HG03135 (cell line): Measurements from ENCODE around the gene RBCK1.

Experiments used
- ATAC-seq: cut with Tn5 transposase; IDR thresholded peaks from one replicate; pipeline ENCODE4 v1.9.1; 2021; ENCODE audit warnings: mild to moderate bottlenecking, moderate library complexity; ENCODE audit not compliant: unreplicated experiment

The RBCK1 gene

DNA sequence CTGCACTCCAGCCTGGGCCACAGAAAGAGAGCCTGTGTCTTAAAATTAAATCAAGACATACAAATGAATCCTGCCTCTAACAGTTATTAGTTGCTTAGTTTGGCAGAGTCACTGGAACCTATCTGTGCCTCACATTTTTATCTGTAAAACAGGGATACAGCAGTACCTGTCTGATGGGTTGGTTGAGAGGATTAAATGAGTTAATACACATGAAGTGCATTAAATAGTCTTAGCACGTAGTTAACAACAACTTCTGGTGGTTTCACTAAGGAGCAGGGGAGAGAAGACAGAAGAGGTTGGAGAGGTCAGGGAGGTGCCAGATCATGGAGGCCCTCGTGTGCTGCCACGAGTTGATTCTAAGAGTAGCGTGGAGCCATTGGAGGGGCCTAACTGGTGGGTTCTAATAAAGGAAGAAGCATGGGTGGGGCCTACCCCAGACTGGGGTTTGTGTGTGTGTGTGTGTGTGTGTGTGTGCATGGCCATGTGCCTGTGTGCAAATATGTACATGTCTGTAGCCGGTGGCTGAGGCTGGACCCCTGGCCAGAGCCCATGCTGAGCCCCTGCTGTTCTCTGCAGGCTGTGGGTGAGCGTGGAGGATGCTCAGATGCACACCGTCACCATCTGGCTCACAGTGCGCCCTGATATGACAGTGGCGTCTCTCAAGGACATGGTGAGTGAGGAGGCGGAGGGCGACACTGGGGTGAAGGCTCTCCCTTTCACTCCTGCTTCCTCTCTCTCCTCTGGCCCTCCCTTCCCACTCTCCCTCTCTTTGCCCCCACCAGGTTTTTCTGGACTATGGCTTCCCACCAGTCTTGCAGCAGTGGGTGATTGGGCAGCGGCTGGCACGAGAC lies 9.1 kb downstream of the RBCK1 start:
- ATAC-seq, result no peak

DNA sequence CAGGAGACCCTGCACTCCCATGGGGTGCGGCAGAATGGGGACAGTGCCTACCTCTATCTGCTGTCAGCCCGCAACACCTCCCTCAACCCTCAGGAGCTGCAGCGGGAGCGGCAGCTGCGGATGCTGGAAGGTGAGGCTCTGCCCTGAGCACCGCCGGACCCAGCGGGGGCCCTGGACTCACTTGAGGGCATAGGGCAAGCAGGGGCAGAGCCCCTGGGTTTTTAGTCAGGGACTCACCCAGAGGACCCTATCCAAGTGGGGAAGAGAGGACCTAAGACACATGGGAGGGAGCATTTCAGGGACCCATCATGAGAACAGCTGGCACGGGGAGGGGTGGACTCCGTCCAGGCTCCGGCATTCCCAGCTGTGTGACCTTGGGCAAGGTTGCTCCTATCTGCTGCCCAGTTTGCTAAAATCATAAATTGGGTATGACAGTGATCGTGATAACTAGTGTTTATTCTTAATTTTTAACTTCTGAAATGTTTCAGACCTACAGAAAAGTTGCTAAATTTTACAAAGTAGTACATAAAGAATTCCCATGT lies 9.8 kb downstream of the RBCK1 start:
- no peak for ATAC-seq

DNA sequence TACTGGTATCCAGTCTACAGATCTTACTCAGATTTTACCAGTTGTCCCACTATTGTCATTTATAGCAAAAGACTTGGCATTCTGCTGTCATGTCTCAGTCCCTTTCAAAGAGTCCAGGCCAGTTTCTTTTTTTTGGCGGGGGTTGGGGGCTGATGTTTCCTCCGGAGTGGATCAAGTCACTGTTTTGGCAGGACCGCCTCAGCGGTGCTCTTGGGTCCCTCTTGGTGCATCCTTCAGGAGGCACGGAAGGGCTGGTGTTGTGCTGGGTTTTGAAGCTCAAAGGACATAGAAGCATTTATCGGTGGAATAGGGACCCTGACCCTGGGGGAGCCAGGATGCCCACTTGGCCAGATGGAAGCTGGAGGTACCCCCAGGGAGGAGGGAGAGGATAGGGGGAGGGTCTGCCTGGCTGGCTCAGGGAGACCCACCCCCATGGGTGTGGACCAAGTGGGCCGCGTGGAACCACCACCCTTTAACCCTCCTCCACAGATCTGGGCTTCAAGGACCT lies 10.8 kb downstream of the RBCK1 start:
- ATAC-seq, result no peak

DNA sequence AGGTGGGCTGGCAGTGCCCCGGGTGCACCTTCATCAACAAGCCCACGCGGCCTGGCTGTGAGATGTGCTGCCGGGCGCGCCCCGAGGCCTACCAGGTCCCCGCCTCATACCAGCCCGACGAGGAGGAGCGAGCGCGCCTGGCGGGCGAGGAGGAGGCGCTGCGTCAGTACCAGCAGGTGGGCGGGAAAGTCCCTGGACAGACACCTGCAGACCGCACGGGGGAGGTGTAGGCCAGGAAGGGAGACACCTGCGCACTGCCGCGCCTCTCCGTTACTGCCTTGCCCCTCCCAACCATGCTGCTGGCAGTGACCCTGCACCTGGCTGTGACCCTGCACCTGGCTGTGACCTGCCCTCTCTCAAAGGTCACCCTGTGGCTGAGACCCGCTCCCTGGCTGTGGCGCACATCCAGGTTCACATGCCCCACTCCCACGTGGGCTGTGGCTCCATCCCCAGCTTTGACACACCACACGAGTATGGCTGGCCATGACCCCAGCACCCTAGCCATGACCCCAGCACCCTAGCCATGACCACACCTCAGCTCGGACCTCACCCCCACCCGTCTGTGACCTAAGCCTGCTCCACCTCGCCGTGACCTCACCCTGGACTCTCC lies 11.6 kb downstream of the RBCK1 start:
- no peak for ATAC-seq

DNA sequence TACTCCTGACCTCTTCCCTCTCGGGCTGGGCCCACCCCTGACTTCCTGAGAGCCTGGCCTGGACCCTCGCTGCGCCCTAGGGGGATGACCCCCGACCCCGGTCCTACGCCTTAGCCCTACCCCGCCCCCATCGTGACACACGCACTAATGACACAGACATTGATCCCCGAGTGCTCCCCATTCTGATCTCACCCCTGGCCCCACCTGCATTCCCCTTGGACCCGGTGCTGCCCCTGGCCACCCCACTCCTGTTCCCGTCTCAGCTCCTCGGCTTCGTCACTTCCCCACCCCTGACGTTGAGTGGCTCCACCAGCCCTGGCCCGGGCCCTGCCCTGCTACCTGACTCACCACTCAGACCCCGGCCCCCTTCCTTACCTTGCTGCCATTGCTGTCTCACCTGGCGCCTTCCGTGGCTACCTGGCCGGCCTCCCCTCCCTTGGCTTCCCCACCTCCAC lies 12.1 kb downstream of the RBCK1 start:
- no peak for ATAC-seq

DNA sequence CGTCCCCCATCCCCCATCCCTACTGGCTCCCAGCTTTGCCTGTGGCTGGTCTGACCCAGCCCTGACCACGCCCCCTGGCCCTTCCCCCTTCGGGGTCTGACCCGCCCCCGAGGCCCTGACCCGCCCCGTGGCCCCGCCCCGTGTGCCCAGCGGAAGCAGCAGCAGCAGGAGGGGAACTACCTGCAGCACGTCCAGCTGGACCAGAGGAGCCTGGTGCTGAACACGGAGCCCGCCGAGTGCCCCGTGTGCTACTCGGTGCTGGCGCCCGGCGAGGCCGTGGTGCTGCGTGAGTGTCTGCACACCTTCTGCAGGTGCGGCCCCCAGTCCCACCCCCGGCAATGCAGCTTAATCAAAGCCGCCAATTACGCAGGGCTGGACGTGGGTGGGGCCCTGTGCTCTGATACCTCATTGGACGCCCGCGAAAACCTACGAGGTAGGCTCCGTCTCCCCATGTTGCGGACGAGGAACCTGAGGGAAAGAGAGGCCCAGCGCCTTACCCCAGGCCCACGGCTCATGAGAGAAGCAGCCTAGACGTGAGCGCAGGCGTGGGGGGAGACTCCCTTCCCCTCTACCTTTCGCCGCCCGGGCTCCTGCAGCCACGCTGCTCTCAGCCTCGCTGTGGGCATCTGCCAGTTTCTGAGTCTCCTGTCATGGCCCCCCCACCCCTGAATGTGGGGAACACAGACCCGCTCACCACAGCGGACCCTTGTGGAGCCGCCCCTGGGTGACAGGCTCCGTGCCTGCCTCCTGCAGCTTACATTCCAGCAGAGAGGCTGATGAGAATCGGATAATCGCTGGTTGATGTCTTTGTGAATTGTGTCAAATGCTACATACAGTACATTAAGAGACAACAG lies 12.8 kb downstream of the RBCK1 start:
- no peak for ATAC-seq

DNA sequence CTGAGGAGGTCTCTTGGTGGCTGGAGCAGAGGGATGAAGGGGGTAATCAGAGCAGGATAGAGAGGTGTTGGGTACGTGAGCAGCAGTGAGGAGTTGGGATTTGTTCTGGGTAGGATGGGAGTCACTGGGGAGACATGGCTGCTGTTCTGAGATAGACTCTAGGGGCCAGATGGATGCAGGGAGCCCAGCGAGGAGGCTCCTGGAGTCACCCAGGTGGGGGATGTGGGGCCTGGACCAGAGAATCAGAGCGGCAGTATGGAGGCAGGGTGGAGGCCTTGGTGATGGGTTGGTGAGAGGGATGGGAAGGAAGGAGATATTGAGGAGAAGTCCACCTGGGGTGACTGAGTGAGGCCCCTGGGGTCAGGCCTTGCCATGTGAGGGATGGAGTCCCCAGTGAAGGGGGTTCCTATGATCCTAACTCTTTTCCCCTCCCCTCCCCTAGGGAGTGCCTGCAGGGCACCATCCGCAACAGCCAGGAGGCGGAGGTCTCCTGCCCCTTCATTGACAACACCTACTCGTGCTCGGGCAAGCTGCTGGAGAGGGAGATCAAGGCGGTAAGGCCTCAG lies 13.7 kb downstream of the RBCK1 start:
- no peak for ATAC-seq

DNA sequence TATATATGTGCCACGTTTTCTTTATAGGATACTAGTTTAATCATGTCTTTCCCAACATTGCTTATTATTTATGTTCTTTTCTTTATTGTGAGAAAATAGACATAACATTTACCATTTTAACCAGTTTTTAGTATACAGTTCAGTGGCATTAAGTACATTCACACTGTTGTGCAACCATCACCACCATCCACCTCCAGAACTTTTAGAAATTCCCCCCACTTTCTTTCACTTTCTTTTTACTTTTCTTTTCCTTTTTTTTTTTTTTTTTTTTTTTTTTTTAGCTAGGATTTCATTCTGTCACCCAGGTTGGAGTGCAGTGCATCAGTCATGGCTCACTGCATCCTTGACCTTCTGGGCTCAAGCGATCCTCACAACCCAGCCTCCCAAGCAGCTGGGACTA lies 18.5 kb downstream of the RBCK1 start:
- ATAC-seq, result no peak

DNA sequence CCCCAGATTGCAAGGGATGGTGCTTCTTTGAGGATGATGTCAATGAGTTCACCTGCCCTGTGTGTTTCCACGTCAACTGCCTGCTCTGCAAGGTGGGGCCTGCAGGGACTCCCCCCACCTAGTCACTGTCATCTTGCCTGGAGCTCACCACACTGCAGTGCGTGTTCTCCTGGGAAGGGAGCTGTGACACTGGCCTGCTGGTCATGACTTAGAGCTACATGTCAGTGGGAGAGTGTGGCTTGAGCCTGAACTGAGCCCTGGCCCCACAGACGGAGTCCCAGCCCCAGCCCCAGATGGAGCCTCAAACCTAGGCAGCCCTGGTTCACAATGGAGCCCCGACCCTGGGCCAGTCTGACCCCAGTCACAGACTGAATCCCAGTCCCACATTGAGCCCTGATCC lies 19.3 kb downstream of the RBCK1 start:
- no peak for ATAC-seq

DNA sequence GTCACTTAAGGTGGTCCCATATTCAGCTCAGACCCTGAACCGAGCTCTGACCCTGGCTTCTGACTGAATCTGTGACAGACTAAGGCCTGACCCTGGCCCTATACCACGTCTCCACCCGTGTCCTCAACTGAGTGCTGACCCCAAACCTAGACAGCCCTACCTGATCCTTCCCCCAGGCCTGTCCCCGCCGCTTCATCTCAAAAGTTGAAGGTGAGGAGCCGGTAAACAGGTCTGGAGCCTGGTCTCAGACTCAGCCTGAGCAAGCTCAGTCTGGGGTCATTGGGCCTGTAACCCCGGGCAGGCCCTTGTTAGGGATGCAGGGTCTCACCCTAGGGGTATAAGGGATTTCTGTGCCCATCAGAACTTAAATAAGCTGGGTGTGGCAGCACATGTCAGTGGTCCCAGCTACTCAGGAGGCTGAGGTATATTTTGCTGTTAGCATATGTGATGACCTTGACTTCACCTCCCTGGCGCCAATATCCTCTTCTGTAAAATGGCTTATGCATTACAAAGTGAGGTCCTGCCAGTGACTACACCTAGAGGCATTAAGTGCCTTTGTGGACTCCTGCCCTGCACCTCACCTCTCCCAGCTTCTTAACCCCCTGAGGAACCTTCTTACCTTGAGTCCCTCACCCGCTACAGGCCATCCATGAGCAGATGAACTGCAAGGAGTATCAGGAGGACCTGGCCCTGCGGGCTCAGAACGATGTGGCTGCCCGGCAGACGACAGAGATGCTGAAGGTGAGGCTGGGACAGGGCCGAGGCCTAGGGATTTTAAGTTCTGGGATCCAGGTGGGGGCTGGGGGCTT lies 20.0 kb downstream of the RBCK1 start:
- ATAC-seq, result no peak

DNA sequence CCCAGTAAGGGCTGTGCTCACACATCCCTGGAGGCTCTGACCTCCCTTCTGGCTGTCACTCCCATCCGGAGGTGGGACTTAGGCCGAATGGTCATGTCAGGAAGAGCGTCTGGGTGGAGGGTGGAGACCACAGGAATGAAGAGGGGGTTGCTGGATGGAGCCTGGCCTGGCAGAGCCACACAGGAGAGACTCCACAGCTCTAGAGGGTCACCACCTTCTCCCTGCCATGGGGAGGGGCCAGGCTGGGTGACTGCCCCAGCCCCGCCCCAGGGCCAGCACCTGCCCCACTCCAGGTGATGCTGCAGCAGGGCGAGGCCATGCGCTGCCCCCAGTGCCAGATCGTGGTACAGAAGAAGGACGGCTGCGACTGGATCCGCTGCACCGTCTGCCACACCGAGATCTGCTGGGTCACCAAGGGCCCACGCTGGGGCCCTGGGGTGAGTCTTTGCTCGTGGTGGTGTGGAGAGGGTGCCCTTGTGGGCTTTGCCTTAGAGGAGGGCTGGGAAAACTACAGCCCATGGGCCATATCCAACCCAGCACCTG lies 20.6 kb downstream of the RBCK1 start:
- ATAC-seq, result no peak

DNA sequence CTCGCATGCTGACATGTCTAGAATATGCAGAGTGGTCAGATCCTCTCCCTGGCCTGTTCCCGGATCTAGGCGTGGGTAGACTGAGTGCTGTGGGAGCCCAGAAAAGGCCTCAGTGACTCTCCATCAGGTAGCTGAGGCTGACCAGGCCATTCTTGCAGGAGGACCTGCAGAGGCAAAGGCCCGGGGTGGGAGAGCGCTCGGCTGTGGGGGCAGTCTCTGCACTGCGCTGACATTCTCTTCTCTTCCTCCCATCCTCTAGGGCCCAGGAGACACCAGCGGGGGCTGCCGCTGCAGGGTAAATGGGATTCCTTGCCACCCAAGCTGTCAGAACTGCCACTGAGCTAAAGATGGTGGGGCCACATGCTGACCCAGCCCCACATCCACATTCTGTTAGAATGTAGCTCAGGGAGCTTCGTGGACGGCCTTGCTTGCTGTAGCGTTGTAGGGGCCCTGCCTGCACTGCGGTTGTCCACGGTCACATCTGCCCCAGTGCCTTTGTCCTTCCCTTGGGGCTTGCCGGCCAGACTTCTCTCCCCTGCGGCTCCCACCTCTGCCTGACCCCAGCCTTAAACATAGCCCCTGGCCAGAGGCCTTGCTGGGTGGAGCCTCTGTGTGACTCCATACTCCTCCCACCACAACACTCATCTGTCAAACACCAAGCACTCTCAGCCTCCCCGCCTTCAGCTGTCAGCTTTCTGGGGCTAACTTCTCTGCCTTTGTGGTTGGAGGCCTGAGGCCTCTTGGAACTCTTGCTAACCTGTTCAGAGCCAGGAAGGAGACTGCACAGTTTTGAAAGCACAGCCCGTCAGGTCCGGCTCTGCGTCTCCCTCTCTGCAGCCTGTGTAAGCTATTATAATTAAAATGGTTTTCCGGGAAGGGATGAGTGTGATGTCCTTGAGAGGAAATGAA lies 22.2 kb downstream of the RBCK1 start:
- ATAC-seq, result no peak

DNA sequence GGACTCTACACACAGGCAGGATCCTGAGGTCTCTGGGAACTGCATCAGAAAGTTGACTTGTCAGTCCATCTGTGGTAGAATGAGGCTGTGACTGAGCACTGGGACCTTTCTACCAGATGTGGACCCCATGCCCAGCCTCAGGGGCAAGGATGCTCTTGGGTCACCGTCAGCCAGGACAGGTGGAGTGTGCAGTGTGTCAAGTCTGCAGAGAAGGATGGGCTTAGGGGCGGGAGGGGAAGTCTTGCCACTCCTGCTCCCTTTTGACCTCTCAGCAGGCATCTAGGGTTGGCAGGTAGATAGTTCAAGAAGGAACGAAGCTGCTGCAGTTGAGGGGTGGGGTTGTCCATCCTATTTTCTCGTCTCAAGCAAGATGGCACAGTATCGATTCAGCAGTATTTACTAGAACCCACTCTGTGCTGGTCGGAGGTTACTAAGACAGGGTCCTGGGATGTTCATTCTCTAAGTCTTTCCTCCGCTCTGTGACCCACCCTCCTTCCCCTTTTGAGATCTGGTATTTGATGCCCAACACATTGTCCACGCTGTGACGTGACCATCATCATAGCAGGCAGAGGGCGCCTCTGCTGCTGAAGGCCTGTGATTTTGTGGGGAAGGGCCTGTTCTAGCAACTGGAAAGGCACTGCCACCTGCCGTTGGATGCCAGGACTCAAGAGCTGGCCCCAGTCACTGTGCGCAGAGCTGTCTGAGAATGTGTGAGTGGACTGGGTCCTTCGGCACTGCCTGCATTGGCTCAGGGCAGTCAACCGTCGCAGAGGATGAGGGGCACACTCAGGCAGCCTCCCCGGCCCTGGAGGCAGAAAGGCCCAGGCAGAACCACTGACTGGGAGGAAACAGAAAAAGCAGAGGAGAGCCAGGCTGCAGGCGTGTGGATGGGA lies 23.2 kb downstream of the RBCK1 start:
- ATAC-seq, result no peak

DNA sequence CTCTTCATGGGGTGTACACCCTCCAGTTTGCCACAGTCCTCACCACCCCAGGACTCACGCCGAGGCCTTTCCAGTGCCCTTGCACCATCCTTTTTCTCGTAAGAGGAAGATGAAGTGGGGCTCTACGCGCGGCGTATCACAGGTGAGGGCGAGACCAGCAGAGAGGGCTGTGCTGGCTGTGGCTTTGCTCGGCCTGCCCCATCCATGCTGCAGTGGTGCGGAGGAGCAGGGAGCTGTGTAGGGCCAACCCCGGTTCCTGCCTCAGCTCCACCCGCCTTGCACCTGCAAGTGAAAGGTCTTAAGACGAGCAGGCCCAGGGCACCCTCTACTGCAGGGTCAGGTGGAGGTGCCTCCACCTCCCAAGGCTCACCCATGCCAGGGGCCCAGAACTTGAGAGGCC lies 24.1 kb downstream of the RBCK1 start:
- no peak for ATAC-seq

DNA sequence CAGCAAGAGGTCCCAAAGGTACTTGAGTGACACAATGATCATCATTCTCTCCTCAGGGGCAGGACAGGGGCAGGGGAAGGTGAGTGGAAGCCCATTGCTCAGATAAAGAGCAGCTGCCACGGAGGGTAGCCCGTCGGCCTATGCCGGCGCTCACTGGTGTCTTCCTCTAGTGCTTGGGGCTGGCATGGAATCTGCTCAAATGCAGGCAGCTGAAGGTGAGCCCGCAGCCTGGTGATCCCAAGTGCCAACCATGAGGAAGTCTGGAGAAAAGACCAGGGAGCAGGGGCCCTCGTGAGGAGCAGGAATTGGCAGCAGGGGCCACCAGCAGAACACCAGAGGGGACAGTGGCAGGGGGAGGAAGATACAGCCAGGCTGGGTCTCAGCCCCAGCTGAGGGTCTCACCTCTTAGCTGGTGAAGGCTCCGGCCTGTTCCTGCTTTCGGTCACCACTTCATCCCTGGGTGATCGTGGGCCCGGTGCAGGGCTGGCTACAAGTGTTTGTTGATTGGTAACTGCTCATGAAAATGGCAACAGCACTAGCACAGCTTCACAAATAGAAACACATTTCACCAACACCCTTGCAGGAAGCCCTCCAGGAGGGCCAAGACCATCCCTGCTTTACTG lies 24.7 kb downstream of the RBCK1 start:
- peak; percentile 4 for ATAC-seq

DNA sequence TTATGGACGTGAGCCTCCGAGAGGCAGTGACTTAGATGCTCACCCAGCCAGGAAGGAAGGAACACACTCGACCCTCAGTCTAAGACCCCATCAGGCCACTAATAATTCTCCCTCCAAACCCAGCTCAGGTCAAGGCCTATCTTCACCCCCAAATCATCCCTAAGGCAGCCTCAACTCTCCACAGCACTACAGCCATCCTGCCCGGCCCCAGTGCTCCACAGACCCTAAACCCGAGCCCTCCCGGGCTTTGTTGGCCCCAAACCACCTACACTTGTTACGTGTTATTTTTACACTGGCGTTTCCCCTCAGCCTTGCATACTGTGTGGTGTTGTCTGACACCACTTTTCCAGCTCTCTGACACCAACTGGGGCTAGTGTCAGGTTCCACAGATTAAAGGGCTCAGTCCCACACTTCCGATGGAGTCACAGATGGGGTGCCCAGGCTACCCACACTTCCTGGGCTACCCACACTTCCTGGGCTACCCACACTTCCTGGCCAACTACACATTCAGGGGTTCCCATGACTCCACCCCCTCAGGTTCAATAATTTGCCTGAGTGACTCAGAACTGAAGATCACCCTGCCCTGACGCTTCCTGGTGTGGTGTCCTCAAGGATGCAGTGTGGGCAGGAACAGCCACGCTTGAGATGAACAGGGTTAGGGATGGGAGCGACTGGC lies 25.3 kb downstream of the RBCK1 start:
- peak; percentile 68 for ATAC-seq

DNA sequence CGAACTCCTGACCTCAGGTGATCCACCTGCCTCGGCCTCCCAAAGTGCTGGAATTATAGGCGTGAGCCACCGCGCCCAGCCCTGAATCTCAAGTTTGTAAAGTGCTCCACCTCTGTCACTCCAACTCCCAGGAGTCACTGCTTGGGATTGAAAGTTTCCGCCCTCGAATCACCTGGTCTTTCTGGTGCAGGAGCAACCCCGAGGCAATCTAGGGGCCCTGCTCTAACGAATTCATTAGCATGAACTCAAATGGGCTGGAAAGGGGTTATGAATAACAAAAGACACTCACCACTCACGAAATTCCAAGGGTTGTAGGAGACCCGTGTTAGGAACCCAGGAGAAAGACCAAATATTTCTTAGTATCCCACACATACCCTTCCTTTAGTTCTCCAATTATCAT lies 26.1 kb downstream of the RBCK1 start:
- no peak for ATAC-seq
